DND-41 (cell line): ENCODE measurements around the gene CCN2.

ENCODE experiments used
- CTCF ChIP-seq: IDR thresholded peaks from 2 replicates; pipeline ENCODE4 v1.5.1; 2012; ENCODE audit warnings: borderline replicate concordance, low read length, moderate library complexity, mild to moderate bottlenecking; ENCODE audit not compliant: poor library complexity, severe bottlenecking; ENCODE audit errors: extremely low read depth
- EZH2 ChIP-seq: IDR thresholded peaks from 3 replicates; pipeline ENCODE4 v1.6.1; 2012; ENCODE audit warnings: borderline replicate concordance, low read depth, mild to moderate bottlenecking, moderate library complexity, low read length, inconsistent platforms; ENCODE audit not compliant: severe bottlenecking

- TF ChIP-seq CTCF (no peak), EZH2 (no peak)
Observed at GRCh38 chr6:131954059-131954774, 3.0 kb upstream of the CCN2 start.
